SK-N-MC (cell line): ENCODE results near the gene STX8.

Experiments used
- EZH2 ChIP-seq: fragments of 200-600 bp; sonication (generic); IDR thresholded peaks from one replicate; pipeline ENCODE4 v1.6.1; 2017; ENCODE audit warnings: antibody characterized with exemption
- FOXP2 ChIP-seq: optimal IDR thresholded peaks from 2 replicates; pipeline ENCODE3; 2011; ENCODE audit warnings: mild to moderate bottlenecking, moderate library complexity; ENCODE audit not compliant: insufficient read depth; ENCODE audit errors: extremely low read length, control extremely low read depth
- POLR2AphosphoS5 ChIP-seq: IDR thresholded peaks from 2 replicates; pipeline ENCODE4 v1.6.1; 2012; ENCODE audit warnings: mild to moderate bottlenecking, low read depth, low read length, borderline replicate concordance

- TF ChIP-seq EZH2 = no peak
- no peak for TF ChIP-seq POLR2AphosphoS5
- no peak for TF ChIP-seq FOXP2
Observed at GRCh38 chr17:9363440-9364350, 211.9 kb downstream of the STX8 start.
